ENCODE data around the gene ZDHHC4. TPM values are rescaled to one million over a fixed set of nuclear protein-coding genes. Genes with fewer than 3 reads are reported as not detected.

ZDHHC4 gene
- total and polyA plus RNA-seq, 8 donors: 4.1 to 78.4 (median 43.9) TPM

GRCh38 chr7:6615723-6616555 lies 38.7 kb downstream of the ZDHHC4 start:
- peak in 1 of 2 donors; percentile 69 for DNase-seq
- no peak for TF ChIP-seq POLR2A (IDR thresholded peaks at IDR 0.05)
- TF ChIP-seq EP300 (IDR thresholded peaks at IDR 0.05): no peak
- TF ChIP-seq POLR2AphosphoS5 (IDR thresholded peaks at IDR 0.05): no peak
- H3K36me3 ChIP-seq: peaks cover 0 to 31% (median under 1%) of the 10 kb centered on the region in 4 donors
- peaks cover 11 to 25% (median 18%) of the 10 kb centered on the region in 4 donors for H3K4me1 ChIP-seq
- H3K27ac ChIP-seq: peak overlapping the region in 2 of 5 donors; percentile 8 to 68
- WGBS, 5 donors: 9 to 30% (median 14%) methylated on average over 17 to 62 of the region's 63 CpGs
- H3K27me3 ChIP-seq: peaks cover 0 to 35% (median 12%) of the 10 kb centered on the region in 3 donors
- intact Hi-C loops (cut with DNase I; ENCODE audit: low total_unique reads): no loop called here
- H3K4me3 ChIP-seq: peak overlapping the region; percentile 66 to 81 (median 73)
- no peaks in the 10 kb centered on the region for H3K9me3 ChIP-seq

- TF ChIP-seq POLR2A (IDR thresholded peaks at IDR 0.05) (no peak), POLR2AphosphoS5 (IDR thresholded peaks at IDR 0.05) (no peak), CTCF (IDR thresholded peaks at IDR 0.05) (no peak), EP300 (IDR thresholded peaks at IDR 0.05) (no peak)
- 86 to 92% (median 91%) methylated on average over 10 to 20 of the region's 20 CpGs for WGBS, 5 donors
- peaks cover 11 to 25% (median 18%) of the 10 kb centered on the region in 4 donors for H3K4me1 ChIP-seq
- H3K4me3 ChIP-seq: no peak overlapping the region
- DNase-seq: peak in 1 of 2 donors; percentile 34
- H3K36me3 ChIP-seq: peaks cover 7 to 42% (median 11%) of the 10 kb centered on the region in 4 donors
- H3K9me3 ChIP-seq: no peaks in the 10 kb centered on the region
- intact Hi-C loops (cut with DNase I; ENCODE audit: low total_unique reads): no loop called here
- H3K27me3 ChIP-seq: peaks cover 0 to 35% (median 12%) of the 10 kb centered on the region in 3 donors
- H3K27ac ChIP-seq: no peak overlapping the region
Measured at GRCh38 chr7:6616854-6617643, 39.8 kb downstream of the ZDHHC4 start.

GRCh38 chr7:6618621-6619020 lies 41.4 kb downstream of the ZDHHC4 start:
- no peak for DNase-seq
- 74 to 100% (median 86%) methylated on average over 4 of the region's 4 CpGs for WGBS, 5 donors
- intact Hi-C loops (cut with DNase I; ENCODE audit: low total_unique reads): no loop called here
- Histone ChIP-seq H3K4me3 (no peak overlapping the region), H3K27me3 (peaks cover 0 to 31% (median 12%) of the 10 kb centered on the region in 3 donors), H3K36me3 (peaks cover 7 to 58% (median 25%) of the 10 kb centered on the region in 4 donors), H3K4me1 (peaks cover 11 to 25% (median 18%) of the 10 kb centered on the region in 4 donors), H3K27ac (no peak overlapping the region), H3K9me3 (no peaks in the 10 kb centered on the region)
- no peak for TF ChIP-seq POLR2A (IDR thresholded peaks at IDR 0.05)
- no peak for TF ChIP-seq POLR2AphosphoS5 (IDR thresholded peaks at IDR 0.05)
- no peak for TF ChIP-seq EP300 (IDR thresholded peaks at IDR 0.05)
- TF ChIP-seq CTCF (IDR thresholded peaks at IDR 0.05): no peak

- 35 to 59% (median 57%) methylated on average over 3 of the region's 3 CpGs for WGBS, 5 donors
- intact Hi-C loops (cut with DNase I; ENCODE audit: low total_unique reads): no loop called here
- Histone ChIP-seq H3K4me1 (peaks cover 11 to 21% (median 14%) of the 10 kb centered on the region in 4 donors), H3K27me3 (peaks cover 0 to 18% (median 8%) of the 10 kb centered on the region in 3 donors), H3K4me3 (no peak overlapping the region), H3K9me3 (no peaks in the 10 kb centered on the region), H3K36me3 (peaks cover 7 to 67% (median 32%) of the 10 kb centered on the region in 4 donors), H3K27ac (no peak overlapping the region)
- TF ChIP-seq CTCF (IDR thresholded peaks at IDR 0.05): no peak
- TF ChIP-seq POLR2AphosphoS5 (IDR thresholded peaks at IDR 0.05): no peak
- TF ChIP-seq EP300 (IDR thresholded peaks at IDR 0.05): no peak
- no peak for TF ChIP-seq POLR2A (IDR thresholded peaks at IDR 0.05)
- no peak for DNase-seq
Measured at GRCh38 chr7:6619961-6620360, 42.7 kb downstream of the ZDHHC4 start.
